Cardiac muscle cell (in vitro differentiated cells and primary cell): Measurements from ENCODE around the gene ZNF829. TPM values are rescaled to one million over a fixed set of nuclear protein-coding genes. Genes with fewer than 3 reads are reported as not detected.

ENCODE experiments used
- DNase-seq, 2 donors: peaks; one replicate each; pipeline versions ENCODE4 v3.0.0 to v3.0.0-alpha.2; 2010 to 2017; ENCODE audit warnings: low read depth in 1 of 2, low spot score in 1 of 2
- H3K27ac ChIP-seq: fragments of 200-600 bp; sonication (generic); 2 replicates; pipeline ENCODE4 v1.5.1; 2016
- H3K27me3 ChIP-seq: fragments of 200-600 bp; sonication (generic); 2 replicates; pipeline ENCODE4 v1.6.0; 2016; ENCODE audit warnings: control low read depth
- H3K36me3 ChIP-seq: fragments of 200-600 bp; sonication (generic); 2 replicates; pipeline ENCODE4 v1.5.1; 2016; ENCODE audit warnings: control low read depth
- H3K4me1 ChIP-seq: fragments of 200-600 bp; sonication (generic); 2 replicates; pipeline ENCODE4 v1.8.1; 2017; ENCODE audit warnings: low read depth, mild to moderate bottlenecking, mixed run types
- H3K4me3 ChIP-seq: fragments of 200-600 bp; sonication (generic); 2 replicates; pipeline ENCODE4 v1.5.1; 2016; ENCODE audit warnings: mild to moderate bottlenecking
- H3K9me3 ChIP-seq: fragments of 200-600 bp; sonication (generic); 2 replicates; pipeline ENCODE4 v1.5.1; 2017; ENCODE audit warnings: low read depth, mild to moderate bottlenecking, control low read depth
- CTCF ChIP-seq: IDR thresholded peaks from 2 replicates; pipeline ENCODE4 v1.5.1; 2012; ENCODE audit warnings: low read depth, mild to moderate bottlenecking, low read length
- polyA plus RNA-seq: library from polyadenylated mRNA; unstranded; fragments of >200 nt; fragmentation: Nextera tagmentation; extraction: Ambion mirVana; gene quantifications from 2 replicates; pipeline ENCODE4 v1.2.1, GENCODE V29; 2016
- total RNA-seq: library from RNA; depleted of rRNA; stranded (reverse); fragments of >200 nt; gene quantifications from 2 replicates; pipeline ENCODE4 v1.2.3, GENCODE V29; 2016

Gene ZNF829
- total and polyA plus RNA-seq, 2 experiments from 2014 or later = 2.0 to 2.3 TPM

- no peak for TF ChIP-seq CTCF
- Histone ChIP-seq H3K9me3 (no peaks in the 10 kb centered on the region), H3K27ac (peak overlapping the region; percentile 81)
These were observed 66.2 kb downstream of the ZNF829 start for GRCh38 chr19:36849701-36850558.

GRCh38 chr19:36847968-36848367 lies 68.1 kb downstream of the ZNF829 start:
- no peaks in the 10 kb centered on the region for H3K36me3 ChIP-seq
- peaks cover 5% of the 10 kb centered on the region for H3K4me1 ChIP-seq
- H3K27ac ChIP-seq = no peak overlapping the region
- H3K27me3 ChIP-seq = no peaks in the 10 kb centered on the region
- no peak for TF ChIP-seq CTCF
- no peak overlapping the region for H3K4me3 ChIP-seq
- DNase-seq = no peak
- H3K9me3 ChIP-seq = no peaks in the 10 kb centered on the region

More at GRCh38 chr19:36849701-36850558, 66.2 kb downstream of the ZNF829 start:
- H3K36me3 ChIP-seq = no peaks in the 10 kb centered on the region
- H3K4me3 ChIP-seq = peak overlapping the region; percentile 46
- H3K4me1 ChIP-seq = peaks cover 5% of the 10 kb centered on the region
- peak; percentile 93 to 96 for DNase-seq
- H3K27me3 ChIP-seq = no peaks in the 10 kb centered on the region

- Histone ChIP-seq H3K9me3 (no peaks in the 10 kb centered on the region), H3K4me1 (no peaks in the 10 kb centered on the region), H3K36me3 (no peaks in the 10 kb centered on the region), H3K4me3 (peak overlapping the region; percentile 79), H3K27me3 (no peaks in the 10 kb centered on the region), H3K27ac (peak overlapping the region; percentile 97)
- no peak for DNase-seq
- TF ChIP-seq CTCF = no peak
These were observed 77.2 kb downstream of the ZNF829 start for GRCh38 chr19:36838784-36839324.

Other genes starting within 250 kb of the ZNF829 start
- 8.0 and 8.7 TPM in 2 replicates for gene ZNF461, start 249.5 kb downstream of the ZNF829 start, total RNA-seq
- gene ZNF461, start 249.5 kb downstream of the ZNF829 start, polyA plus RNA-seq = 2.7 and 7.7 TPM in 2 replicates
- gene ZNF567, start 228.7 kb downstream of the ZNF829 start, total RNA-seq = 4.5 and 5.5 TPM in 2 replicates
- 6.6 and 19.6 TPM in 2 replicates for gene ZNF567, start 228.7 kb downstream of the ZNF829 start, polyA plus RNA-seq
- gene ZNF850, start 143.5 kb downstream of the ZNF829 start, total RNA-seq = 16.1 and 27.8 TPM in 2 replicates
- 2.9 and 9.5 TPM in 2 replicates for gene ZNF850, start 143.5 kb downstream of the ZNF829 start, polyA plus RNA-seq
- gene ZNF790, start 77.9 kb downstream of the ZNF829 start, total RNA-seq = 14.7 and 25.3 TPM in 2 replicates
- 13.5 and 14.9 TPM in 2 replicates for gene ZNF790, start 77.9 kb downstream of the ZNF829 start, polyA plus RNA-seq
- gene ZNF345, start 65.4 kb downstream of the ZNF829 start, total RNA-seq = 2.3 and 2.5 TPM in 2 replicates
- 10.7 and 14.0 TPM in 2 replicates for gene ZNF345, start 65.4 kb downstream of the ZNF829 start, polyA plus RNA-seq
- gene ZNF568, start within 50 bp of the ZNF829 start, total RNA-seq = 11.5 and 16.6 TPM in 2 replicates
- 11.7 and 17.1 TPM in 2 replicates for gene ZNF568, start within 50 bp of the ZNF829 start, polyA plus RNA-seq
- gene ZNF420, start 162.1 kb upstream of the ZNF829 start, total RNA-seq = 8.7 and 10.3 TPM in 2 replicates
- gene ZNF420, start 162.1 kb upstream of the ZNF829 start, polyA plus RNA-seq = 8.3 and 13.9 TPM in 2 replicates